HUES64 (cell line): ENCODE data around the gene SHH.
"Not testable (repeated sequence)": the region's sequence is repeated elsewhere in the genome, so short reads cannot be mapped to it uniquely, and the experiment has no call there.

ENCODE experiments used
- H3K27ac ChIP-seq: 2 replicates; pipeline ENCODE4 v1.7.0; 2013; ENCODE audit warnings: low read depth, low read length, inconsistent platforms
- H3K27me3 ChIP-seq: 2 replicates; pipeline ENCODE4 v1.6.1; 2013; ENCODE audit warnings: mild to moderate bottlenecking, low read length; ENCODE audit not compliant: insufficient read depth
- H3K36me3 ChIP-seq: 2 replicates; pipeline ENCODE4 v1.6.1; 2013; ENCODE audit warnings: mild to moderate bottlenecking, low read length; ENCODE audit not compliant: insufficient read depth
- H3K4me1 ChIP-seq: 2 replicates; pipeline ENCODE4 v1.6.1; 2013; ENCODE audit warnings: mild to moderate bottlenecking, low read length, moderate library complexity; ENCODE audit not compliant: insufficient read depth
- H3K4me3 ChIP-seq: 2 replicates; pipeline ENCODE4 v1.5.1; 2013; ENCODE audit warnings: mild to moderate bottlenecking, low read length, moderate library complexity
- H3K9ac ChIP-seq: 2 replicates; pipeline ENCODE4 v1.6.1; 2013; ENCODE audit warnings: mild to moderate bottlenecking, low read depth, low read length
- H3K9me3 ChIP-seq: 2 replicates; pipeline ENCODE4 v1.6.1; 2013; ENCODE audit warnings: low read depth, low read length; ENCODE audit not compliant: insufficient read depth
- WGBS: fragments of 150-250, 120-280 bp; methylation state at CpG from one replicate; pipeline ENCODE4 v1.1.7; 2013; ENCODE audit warnings: missing lambda C conversion rate; 5-methylcytosine and 5-hydroxymethylcytosine counted together

The SHH gene

GRCh38 chr7:155840909-155841308 is 28.6 kb upstream of the SHH start:
- no peak overlapping the region for H3K27ac ChIP-seq
- H3K4me1 ChIP-seq: no peaks in the 10 kb centered on the region
- H3K4me3 ChIP-seq: no peak overlapping the region
- 93% methylated on average over 8 of the region's 8 CpGs for WGBS
- H3K27me3 ChIP-seq: peaks cover 3% of the 10 kb centered on the region; the same call in 1 of the 2 replicates
- no peak overlapping the region for H3K9ac ChIP-seq
- H3K36me3 ChIP-seq: no peaks in the 10 kb centered on the region
- no peaks in the 10 kb centered on the region for H3K9me3 ChIP-seq

GRCh38 chr7:155840262-155840885 is 28.1 kb upstream of the SHH start:
- H3K27me3 ChIP-seq: peaks cover 3% of the 10 kb centered on the region; the same call in 1 of the 2 replicates
- no peak overlapping the region for H3K27ac ChIP-seq

GRCh38 chr7:155839461-155839860 is 27.2 kb upstream of the SHH start:
- no peaks in the 10 kb centered on the region for H3K4me1 ChIP-seq
- no peak overlapping the region for H3K27ac ChIP-seq
- H3K9ac ChIP-seq: no peak overlapping the region
- no peak overlapping the region for H3K4me3 ChIP-seq
- H3K36me3 ChIP-seq: no peaks in the 10 kb centered on the region
- 96% methylated on average over 8 of the region's 8 CpGs for WGBS
- peaks cover 3% of the 10 kb centered on the region; the same call in 1 of the 2 replicates for H3K27me3 ChIP-seq
- no peaks in the 10 kb centered on the region for H3K9me3 ChIP-seq

More at GRCh38 chr7:155840262-155840885, 28.1 kb upstream of the SHH start:
- no peak overlapping the region for H3K9ac ChIP-seq
- H3K4me3 ChIP-seq: no peak overlapping the region
- no peaks in the 10 kb centered on the region for H3K4me1 ChIP-seq
- 94% methylated on average over 21 of the region's 21 CpGs for WGBS
- no peaks in the 10 kb centered on the region for H3K36me3 ChIP-seq
- no peaks in the 10 kb centered on the region for H3K9me3 ChIP-seq

- H3K4me1 ChIP-seq, H3K36me3 ChIP-seq, H3K9me3 ChIP-seq, H3K9ac ChIP-seq, H3K27ac ChIP-seq, H3K27me3 ChIP-seq, H3K4me3 ChIP-seq: not testable (repeated sequence)
- 94% methylated on average over 12 of the region's 12 CpGs for WGBS
Measured at GRCh38 chr7:155838312-155838711, 26.0 kb upstream of the SHH start.

GRCh38 chr7:155837126-155837479 is 24.8 kb upstream of the SHH start:
- Histone ChIP-seq H3K27ac (no peak overlapping the region), H3K27me3 (peaks cover 3% of the 10 kb centered on the region; the same call in 1 of the 2 replicates), H3K4me1 (no peaks in the 10 kb centered on the region)

GRCh38 chr7:155836216-155837125 is 24.2 kb upstream of the SHH start:
- no peak overlapping the region; the same call in 1 of the 2 replicates for H3K27ac ChIP-seq
- no peaks in the 10 kb centered on the region for H3K9me3 ChIP-seq
- H3K9ac ChIP-seq: no peak overlapping the region
- 90% methylated on average over 27 of the region's 28 CpGs for WGBS
- no peaks in the 10 kb centered on the region for H3K4me1 ChIP-seq
- H3K36me3 ChIP-seq: no peaks in the 10 kb centered on the region
- peaks cover 3% of the 10 kb centered on the region; the same call in 1 of the 2 replicates for H3K27me3 ChIP-seq
- no peak overlapping the region for H3K4me3 ChIP-seq

More at GRCh38 chr7:155837126-155837479, 24.8 kb upstream of the SHH start:
- Histone ChIP-seq H3K9ac (no peak overlapping the region), H3K4me3 (no peak overlapping the region), H3K36me3 (no peaks in the 10 kb centered on the region), H3K9me3 (no peaks in the 10 kb centered on the region)
- 92% methylated on average over 3 of the region's 3 CpGs for WGBS

- H3K27ac ChIP-seq: no peak overlapping the region; the same call in 1 of the 2 replicates
- no peaks in the 10 kb centered on the region for H3K36me3 ChIP-seq
- no peak overlapping the region for H3K4me3 ChIP-seq
- no peak overlapping the region for H3K9ac ChIP-seq
- no peaks in the 10 kb centered on the region for H3K4me1 ChIP-seq
- H3K9me3 ChIP-seq: no peaks in the 10 kb centered on the region
- 85% methylated on average over 13 of the region's 14 CpGs for WGBS
- peaks cover 3% of the 10 kb centered on the region; the same call in 1 of the 2 replicates for H3K27me3 ChIP-seq
Measured at GRCh38 chr7:155835446-155836215, 23.4 kb upstream of the SHH start.

- Histone ChIP-seq H3K4me1 (no peaks in the 10 kb centered on the region), H3K4me3 (no peak overlapping the region), H3K27ac (no peak overlapping the region), H3K9ac (no peak overlapping the region), H3K36me3 (no peaks in the 10 kb centered on the region), H3K9me3 (no peaks in the 10 kb centered on the region), H3K27me3 (peaks cover under 1% of the 10 kb centered on the region; the same call in 1 of the 2 replicates)
- WGBS: 93% methylated on average over 16 of the region's 16 CpGs
Measured at GRCh38 chr7:155834486-155835048, 22.3 kb upstream of the SHH start.

GRCh38 chr7:155833651-155834050 is 21.4 kb upstream of the SHH start:
- Histone ChIP-seq H3K36me3 (no peaks in the 10 kb centered on the region), H3K9me3 (no peaks in the 10 kb centered on the region), H3K4me1 (no peaks in the 10 kb centered on the region), H3K27me3 (no peaks in the 10 kb centered on the region), H3K27ac (no peak overlapping the region), H3K9ac (no peak overlapping the region), H3K4me3 (no peak overlapping the region)
- 87% methylated on average over 13 of the region's 13 CpGs for WGBS

GRCh38 chr7:155832581-155832981 is 20.3 kb upstream of the SHH start:
- Histone ChIP-seq H3K4me1 (no peaks in the 10 kb centered on the region), H3K36me3 (no peaks in the 10 kb centered on the region), H3K4me3 (no peak overlapping the region), H3K27me3 (no peaks in the 10 kb centered on the region), H3K27ac (no peak overlapping the region), H3K9ac (no peak overlapping the region), H3K9me3 (no peaks in the 10 kb centered on the region)
- 89% methylated on average over 7 of the region's 7 CpGs for WGBS
